HTERT RPE-1 (cell line): ENCODE results near the gene GPR15.

Experiments used
- in situ Hi-C: fragments of 300-500 bp; cut with MboI; formaldehyde crosslinking; loops from 4 replicates; pipeline ENCODE4 v1.14.3; 2020; ENCODE audit warnings: low sequenced_read_pairs

The GPR15 gene

DNA sequence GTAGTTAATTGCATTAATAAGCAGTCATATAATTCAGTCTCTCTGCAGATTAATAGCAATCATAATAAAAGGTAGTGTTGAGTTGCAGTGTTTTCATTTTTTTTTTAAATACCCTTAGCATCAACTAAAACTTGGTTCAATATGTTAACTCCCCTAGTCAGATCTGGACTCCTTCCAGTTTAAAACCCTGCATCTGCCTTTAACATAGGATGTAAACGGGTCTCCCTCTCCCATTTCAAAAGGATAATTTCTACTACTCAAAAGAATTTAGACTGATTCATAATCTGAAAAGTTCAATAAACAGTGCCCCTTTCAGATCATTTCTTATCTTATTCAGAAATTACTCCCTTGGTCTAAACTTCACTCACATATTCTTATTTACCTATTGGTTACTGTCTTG lies 50.3 kb downstream of the GPR15 start:
- in situ Hi-C loops: no loop called here

DNA sequence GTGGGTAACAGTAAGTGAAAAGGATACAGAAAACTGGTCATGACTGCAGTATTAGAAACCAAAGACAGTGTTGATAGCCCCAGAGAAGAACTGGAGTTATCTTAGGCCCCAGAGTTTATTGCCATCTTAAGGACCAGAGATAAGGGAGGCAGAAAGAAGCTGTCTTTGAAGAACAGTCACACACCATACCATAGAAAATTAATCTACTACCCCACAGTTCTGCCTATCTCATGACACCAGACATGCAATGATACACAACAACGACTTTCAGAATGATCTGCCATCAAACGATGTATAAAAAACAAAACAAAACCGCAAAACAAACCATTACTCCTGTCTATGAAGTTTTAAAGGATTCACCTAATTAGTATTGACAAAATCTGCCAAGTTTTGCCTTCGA lies 52.0 kb downstream of the GPR15 start:
- in situ Hi-C loops: no loop called here
